ENCODE data around the gene DDX24.

DNA sequence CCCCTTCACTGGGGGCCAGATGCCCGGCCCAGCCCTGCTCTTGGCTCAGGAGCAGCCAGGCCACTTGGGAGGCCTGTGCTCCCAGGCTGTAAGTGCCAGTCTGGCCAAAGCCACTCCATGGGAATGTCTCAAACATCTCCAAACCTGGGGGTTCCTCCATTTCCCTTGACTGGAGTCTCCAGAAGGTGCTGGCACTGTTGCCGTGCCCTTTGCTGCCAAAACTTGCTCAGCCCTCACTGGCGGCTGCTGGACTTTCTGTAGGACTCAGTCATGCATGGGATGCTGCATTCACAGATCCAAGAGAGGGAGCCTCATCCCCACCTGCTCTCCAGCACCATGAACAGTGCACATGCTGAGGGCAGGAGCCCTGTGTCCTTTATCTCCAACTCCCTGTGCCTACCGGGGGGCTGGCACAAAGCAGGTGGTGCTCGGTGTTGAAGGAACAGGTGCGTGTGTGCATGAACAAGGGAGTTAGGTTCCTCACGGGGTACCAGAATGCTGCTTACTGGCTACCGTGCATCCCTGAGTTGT, 64.5 kb downstream of the DDX24 start:
- TF ChIP-seq, protein P1, sequence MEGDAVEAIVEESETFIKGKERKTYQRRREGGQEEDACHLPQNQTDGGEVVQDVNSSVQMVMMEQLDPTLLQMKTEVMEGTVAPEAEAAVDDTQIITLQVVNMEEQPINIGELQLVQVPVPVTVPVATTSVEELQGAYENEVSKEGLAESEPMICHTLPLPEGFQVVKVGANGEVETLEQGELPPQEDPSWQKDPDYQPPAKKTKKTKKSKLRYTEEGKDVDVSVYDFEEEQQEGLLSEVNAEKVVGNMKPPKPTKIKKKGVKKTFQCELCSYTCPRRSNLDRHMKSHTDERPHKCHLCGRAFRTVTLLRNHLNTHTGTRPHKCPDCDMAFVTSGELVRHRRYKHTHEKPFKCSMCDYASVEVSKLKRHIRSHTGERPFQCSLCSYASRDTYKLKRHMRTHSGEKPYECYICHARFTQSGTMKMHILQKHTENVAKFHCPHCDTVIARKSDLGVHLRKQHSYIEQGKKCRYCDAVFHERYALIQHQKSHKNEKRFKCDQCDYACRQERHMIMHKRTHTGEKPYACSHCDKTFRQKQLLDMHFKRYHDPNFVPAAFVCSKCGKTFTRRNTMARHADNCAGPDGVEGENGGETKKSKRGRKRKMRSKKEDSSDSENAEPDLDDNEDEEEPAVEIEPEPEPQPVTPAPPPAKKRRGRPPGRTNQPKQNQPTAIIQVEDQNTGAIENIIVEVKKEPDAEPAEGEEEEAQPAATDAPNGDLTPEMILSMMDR (conservative IDR thresholded peaks at IDR 0.05; ENCODE audit: low read length) = no peak
- TF ChIP-seq EZH2phosphoT487 (IDR thresholded peaks at IDR 0.05; ENCODE audit: borderline replicate concordance, low read depth, low read length) = no peak

All from OCI-LY7 (cell line).